KG1 (cell line): ENCODE measurements around the gene RAC3.
"Not testable (repeated sequence)": the region's sequence is repeated elsewhere in the genome, so short reads cannot be mapped to it uniquely, and the experiment has no call there.

Source experiments
- DNase-seq: peaks from one replicate; lab custom pipeline; 2025; lab: John Stamatoyannopoulos, UW

RAC3 gene

DNA sequence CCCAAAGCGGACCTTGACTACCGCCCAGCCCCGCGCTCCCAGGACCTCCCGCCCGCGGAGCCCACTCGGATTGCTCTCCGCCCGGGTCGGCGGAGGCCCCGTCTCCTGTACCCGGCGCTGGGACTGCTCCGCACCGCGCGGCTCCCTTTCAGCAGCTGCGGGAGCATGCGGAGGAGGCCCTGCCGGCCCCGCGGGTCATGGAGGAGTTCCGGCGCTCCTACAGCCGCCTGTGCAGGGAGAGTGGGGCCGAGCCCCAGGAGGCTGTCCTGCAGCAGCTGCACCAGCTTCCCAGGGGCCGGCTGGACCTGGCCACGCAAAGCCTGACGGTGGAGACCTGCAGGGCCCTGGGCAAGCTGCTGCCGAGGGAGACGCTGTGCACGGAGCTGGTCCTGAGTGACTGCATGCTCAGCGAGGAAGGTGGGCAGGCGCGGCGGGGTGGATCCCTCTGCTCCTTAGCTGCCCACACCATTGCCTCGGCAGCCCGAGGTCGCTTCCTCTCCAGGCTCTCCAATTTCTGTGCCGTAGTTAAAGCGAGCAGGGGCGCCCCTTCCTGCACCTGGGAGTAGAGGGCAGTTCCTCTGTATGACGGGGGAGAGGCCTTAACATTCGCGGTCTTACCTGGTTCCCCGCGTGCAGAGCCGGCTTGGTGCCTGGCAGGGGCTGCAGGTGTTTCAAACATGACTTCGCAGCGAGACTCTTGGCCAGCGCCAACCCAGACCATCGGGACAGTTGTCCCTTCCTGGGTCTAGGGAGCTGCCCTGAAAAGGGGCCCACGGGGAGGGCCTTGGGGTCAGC, 7.8 kb upstream of the RAC3 start:
- peak; percentile 15 for DNase-seq

DNA sequence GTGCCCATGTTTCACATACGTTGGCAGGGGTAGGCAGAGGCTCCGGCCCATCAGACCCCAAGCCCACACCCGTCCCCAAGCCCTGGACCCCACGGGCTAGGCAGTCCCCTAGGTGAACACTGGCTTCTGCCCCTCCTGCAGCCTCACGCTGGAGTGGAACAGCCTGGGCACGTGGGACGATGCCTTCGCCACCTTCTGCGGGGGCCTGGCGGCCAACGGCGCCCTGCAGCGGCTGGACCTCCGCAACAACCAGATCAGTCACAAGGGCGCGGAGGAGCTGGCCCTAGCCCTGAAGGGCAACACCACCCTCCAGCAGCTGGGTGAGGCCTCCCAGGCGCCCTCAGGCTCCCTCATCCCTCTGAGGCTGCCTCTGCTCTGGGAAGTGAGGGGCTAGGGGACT, 6.6 kb upstream of the RAC3 start:
- DNase-seq: no peak

DNA sequence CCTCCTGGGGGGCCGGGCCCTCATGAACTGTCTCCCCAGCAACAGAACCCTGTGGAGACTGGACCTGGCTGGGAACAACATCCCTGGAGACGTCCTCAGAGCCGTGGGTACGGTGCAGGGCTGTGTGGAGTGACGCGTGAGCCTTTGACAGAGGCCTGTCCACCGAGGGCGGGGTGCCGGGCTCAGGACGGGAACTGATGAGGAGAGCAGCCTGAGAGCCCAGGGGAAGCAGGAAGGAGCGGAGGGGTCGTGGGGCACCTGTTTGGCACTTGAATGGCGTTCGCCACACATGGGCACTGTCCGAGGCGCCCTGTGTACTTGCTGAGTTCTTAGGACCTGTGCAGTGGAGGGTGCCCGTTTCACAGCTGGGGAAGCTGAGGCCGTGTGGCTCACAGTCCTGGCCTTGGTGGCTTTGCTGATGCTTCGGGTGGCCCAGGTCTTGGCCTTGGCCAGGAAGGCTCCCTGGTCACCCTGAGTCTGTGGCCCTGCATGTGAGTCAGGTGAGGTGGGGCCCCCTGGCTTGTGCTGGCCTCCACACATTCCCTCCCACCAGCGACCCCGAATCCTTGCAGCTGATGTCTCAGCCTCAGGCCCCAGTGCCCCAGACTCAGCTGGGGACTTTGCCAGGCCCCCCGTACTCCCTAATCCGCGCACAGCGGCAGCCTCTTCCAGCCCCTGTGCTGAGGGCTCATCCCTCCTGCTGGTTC, 5.9 kb upstream of the RAC3 start:
- DNase-seq: no peak

DNA sequence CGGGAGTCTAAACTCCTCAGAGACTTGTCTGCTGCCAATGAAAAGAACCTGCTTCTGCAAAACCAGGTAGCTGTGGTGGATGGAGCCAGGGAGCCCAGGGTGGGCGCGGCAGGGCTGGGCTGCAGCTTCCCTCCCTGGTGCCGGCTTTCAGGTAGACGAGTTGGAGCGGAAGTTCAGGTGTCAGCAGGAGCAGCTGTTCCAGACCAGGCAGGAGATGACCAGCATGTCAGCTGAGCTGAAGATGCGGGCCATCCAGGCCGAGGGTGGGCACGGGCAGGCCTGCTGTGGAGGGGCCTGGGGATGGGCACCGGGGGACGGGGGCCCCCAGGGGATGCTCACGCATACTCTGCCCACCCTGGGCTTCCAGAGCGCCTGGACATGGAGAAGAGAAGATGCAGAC, 3.2 kb upstream of the RAC3 start:
- DNase-seq: no peak

- DNase-seq: no peak
These were observed 2.5 kb upstream of the RAC3 start for GRCh38 chr17:82028966-82029365.

DNA sequence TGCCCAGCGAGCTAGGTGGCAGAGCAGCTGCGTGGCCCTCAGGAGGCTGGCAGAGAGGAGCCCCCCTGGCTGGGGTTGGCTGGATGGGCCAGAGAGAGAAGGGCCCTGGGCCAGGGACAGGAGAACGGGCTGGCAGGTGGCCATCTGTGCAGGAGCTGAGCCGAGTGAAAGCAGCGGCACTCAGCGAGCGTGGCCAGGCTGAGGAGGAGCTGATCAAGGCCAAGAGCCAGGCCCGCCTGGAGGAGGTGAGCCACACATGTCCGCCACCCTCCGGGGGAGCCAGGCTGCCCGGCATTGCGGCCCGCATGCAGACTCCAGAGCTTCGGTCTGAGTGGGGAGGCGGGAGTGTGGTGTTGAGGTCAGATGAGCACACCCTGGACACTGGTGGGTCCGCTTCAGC, 2.1 kb upstream of the RAC3 start:
- DNase-seq: no peak

DNA sequence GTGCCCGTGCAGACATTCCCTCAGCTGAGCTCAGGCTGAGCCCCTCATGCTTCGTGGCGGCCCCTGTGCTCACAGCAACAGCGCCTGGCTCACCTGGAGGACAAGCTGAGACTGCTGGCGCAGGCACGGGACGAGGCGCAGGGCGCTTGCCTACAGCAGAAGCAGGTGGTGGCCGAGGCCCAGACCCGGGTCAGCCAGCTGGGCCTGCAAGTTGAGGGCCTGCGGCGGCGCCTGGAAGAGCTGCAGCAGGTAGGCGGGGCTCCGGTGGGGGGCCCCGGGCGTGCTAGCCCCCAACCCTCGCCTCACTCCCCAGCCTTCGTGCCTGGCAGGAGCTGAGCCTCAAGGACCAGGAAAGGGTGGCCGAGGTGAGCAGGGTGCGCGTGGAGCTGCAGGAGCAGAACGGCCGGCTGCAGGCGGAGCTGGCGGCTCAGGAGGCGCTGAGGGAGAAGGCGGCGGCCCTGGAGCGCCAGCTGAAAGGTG, 1.4 kb upstream of the RAC3 start:
- no peak for DNase-seq

- DNase-seq: peak; percentile 83
These were observed 792 bp upstream of the RAC3 start for GRCh38 chr17:82030470-82031302.

- no peak for DNase-seq
These were observed 578 bp downstream of the RAC3 start for GRCh38 chr17:82031885-82032627.

DNA sequence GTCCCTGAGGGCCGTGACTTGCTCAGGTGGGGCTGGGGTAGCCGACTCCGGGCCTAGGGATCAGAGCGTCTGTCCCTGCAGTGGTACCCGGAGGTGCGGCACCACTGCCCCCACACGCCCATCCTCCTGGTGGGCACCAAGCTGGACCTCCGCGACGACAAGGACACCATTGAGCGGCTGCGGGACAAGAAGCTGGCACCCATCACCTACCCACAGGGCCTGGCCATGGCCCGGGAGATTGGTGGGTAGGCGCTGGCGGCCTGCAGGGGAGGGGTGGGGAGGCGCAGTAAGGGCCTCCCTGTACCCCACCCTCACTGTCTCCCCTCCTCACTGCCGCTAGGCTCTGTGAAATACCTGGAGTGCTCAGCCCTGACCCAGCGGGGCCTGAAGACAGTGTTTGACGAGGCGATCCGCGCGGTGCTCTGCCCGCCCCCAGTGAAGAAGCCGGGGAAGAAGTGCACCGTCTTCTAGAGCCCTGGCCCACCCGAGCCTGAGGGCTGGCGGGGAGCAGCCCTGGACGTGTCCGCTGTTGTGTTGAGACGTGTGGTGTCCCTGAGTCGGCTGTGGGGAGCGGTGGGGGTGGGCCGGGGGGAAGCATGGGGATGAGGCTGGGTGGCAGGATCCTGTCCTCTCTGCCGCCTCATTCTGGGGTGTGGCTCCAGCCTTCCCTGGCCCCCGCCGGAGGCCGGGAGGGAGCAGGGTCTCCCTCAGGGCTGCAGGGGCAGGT, 2.0 kb downstream of the RAC3 start:
- no peak for DNase-seq

DNA sequence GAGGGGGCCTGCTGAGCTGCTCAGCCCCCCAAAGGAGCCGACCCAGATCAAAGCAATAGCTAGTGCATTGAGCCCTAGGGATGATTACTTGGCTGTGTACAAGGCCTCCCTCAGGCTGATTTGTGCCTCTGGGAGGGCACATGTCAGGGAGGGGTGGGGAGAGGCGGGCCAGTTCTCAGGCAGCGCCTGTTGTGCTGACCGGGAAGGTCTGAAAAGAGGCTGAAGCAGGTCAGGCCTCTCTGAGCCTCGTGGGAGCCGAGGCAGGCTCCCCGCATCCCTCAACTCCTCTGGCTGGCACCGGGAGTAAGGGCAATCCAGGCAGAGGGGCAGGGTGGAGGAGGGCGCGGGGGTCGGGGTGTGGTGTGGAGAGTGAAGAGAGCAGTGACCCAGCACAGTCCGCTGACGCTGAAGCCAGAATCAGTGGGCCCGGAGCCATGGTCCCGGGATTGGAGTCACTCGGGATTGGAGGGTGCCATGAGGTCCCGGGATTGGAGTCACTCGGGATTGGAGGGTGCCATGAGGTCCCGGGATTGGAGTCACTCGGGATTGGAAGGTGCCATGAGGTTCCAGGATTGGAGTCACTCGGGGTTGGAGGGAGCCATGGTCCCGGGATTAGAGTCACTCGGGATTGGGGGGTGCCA, 3.0 kb downstream of the RAC3 start:
- DNase-seq: no peak

DNA sequence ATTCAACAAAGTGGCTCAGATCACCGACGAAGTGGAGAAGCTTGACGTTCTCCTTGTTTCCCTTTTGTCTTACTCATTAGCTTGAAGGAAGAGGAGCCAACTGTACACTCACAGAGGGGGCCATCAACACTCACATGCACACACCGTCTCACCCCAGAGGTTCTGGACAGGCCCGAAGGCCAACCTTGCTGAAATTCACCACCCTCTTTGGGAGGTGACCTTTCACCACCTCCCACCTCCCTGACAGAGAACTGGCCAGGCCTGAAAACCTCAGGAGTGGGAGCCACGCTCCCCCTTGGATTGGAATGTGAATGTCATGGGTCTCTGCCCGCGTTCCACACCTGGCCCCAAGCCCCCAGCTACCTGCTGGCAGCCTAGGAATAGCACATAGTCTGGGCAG, 4.0 kb downstream of the RAC3 start:
- DNase-seq: no peak

- DNase-seq: no peak
These were observed 4.6 kb downstream of the RAC3 start for GRCh38 chr17:82035956-82036633.

- DNase-seq: no peak
These were observed 5.2 kb downstream of the RAC3 start for GRCh38 chr17:82036634-82037091.

DNA sequence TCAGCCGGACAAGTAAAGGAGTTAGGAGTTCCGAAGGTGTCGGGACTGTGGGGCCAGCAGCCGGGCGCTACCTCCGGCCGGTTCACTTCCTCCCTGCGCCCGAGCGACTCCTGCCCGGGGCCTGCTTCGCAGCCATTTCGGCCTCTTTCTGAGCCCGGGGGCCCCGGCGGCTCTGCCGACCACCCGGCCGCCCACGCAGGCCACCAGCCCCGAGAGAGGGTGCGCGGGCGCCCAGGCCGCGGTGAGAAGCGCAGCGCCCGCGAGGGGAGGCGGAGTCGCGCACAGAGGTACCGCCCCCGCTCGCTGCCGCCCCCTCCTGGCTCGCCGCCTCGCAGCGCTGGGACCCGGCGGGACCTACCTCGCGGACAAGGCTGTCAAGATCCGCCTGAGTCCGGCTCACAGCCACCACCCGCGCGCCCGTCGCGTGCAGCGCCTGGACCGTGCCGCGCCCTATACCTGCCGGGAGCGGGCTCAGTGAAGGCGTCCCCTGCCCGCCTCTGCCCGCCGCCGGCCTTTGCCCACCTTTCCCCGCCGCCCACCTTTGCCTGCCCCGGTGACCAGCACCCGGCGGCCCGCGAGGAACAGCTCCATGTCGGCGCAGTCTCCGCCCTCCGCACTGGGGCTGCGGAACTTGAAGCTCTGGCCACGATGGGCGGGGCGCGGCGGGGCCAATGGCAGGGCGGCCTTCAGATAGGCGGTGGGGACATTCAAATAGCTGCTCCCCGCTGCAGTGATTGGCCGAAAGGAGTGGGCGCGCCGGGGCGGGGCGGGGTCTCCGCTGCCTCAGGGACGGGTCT, 5.8 kb downstream of the RAC3 start, which contains the start of gene DCXR:
Gene DCXR, minus strand, starts transcription at position 606 of the 797 bp plus-strand sequence. Its CDS starts 15 bp downstream, at position 591.
- DNase-seq: peak; percentile 78

DNA sequence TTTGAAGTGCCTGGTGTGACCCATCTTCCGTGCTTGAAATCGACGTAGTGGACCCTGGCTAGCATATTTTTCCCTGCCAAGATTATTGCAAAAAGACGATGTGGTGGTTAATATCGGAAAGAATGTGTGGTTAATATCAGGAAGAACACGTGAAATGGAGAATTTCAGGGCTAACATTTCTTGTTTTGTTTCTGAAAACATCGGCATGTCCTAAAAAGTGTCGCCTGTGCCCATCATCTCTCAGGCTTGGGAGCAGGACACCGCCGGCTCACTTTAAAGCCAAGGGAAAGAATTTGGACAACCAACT, 6.4 kb downstream of the RAC3 start:
- no peak for DNase-seq

DNA sequence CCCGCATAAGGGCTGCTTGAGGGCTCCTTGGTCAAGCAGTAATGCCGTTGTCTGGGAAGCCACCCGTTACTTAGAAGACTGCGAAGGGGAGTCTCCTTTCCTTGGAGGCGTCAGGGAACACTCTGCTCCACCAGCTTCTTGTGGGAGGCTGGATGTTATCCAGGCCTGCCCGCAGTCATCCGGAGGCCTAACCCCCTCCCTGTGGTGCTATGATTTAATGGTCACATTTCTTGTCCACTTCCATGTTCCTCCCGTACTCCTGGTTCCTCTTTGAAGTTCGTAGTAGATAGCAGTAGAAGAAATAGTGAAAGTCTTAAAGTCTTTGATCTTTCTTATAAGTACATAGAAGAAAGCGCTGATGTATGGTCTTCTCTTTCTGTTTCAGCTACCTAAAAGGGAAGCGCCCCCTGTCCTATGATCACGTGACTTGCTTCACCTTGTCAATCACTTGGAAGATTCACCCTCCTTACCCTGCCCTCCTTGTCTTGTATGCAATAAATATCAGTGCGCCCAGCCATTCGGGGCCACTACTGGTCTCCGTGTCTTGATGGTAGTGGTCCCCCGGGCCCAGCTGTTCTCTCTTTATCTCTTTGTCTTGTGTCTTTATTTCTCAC, 7.4 kb downstream of the RAC3 start:
- not testable (repeated sequence) for DNase-seq

DNA sequence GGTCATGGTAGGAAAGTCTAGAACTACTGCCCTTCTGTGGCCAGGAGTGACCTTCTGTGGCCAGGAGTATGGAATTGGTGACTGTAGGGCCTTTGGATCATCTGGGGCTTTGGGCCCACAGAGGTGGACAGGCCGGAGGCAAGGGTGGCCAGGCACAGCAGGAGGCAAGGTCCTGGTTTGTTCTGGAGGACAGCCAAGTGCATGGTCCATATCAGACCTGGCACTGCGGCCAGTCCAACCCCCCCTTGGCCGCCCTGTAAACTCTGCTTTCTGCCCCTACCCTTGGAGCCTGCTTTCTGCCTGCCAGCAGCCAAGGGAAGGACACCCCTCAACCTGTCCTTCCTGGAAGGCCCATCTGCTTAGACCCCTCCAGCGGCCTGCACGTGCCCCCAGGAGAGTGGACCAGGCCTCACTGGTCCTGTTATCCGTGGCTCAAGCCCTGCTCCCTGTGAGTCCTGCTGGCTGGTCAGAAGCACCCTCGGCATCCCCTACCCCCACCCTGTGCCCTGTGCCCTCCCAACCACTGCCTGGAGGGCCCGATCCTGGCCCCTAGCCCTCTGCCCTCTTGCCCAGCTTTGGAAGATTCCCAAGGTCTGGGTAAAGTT, 8.3 kb downstream of the RAC3 start:
- no peak for DNase-seq
